ENCODE results near the gene SLC24A3. TPM values are rescaled to one million over a fixed set of nuclear protein-coding genes. Genes with fewer than 3 reads are reported as not detected.

The SLC24A3 gene
- total and polyA plus RNA-seq, 2 of the 13 experiments (the other 11 are each of a cell fraction or from before 2014, with no cell fraction given): not detected

DNA sequence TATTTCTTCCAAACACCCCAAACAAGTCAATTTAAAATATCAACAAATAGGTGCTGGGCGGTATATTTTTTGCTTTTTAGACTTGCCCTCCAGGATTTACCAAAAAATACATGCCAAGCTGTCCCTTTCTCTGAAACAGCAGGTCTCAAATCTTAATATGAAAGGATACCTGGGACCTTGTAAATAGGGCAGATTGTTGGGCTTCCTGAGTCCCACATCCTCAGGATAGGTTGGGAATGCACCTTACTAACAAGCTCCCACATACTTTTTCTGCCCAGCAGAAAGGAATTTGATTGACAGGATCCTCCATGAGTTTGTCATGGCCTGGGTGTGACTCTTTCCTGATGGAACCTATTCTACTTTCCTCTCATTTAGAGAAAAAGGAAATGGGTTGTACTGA is 4.9 kb upstream of the SLC24A3 start (continued):
- TF ChIP-seq ZNF20 (CRISPR knock-in tag; IDR thresholded peaks at IDR 0.05): no peak
- TF ChIP-seq PRPF4 (IDR thresholded peaks at IDR 0.05; ENCODE audit: low read depth, low read length, poor library complexity, severe bottlenecking): no peak
- TF ChIP-seq SAP130 (CRISPR knock-in tag; IDR thresholded peaks at IDR 0.05; ENCODE audit: low read depth): no peak
- TF ChIP-seq ZNF24 (IDR thresholded peaks at IDR 0.05): no peak
- TF ChIP-seq, protein P1, sequence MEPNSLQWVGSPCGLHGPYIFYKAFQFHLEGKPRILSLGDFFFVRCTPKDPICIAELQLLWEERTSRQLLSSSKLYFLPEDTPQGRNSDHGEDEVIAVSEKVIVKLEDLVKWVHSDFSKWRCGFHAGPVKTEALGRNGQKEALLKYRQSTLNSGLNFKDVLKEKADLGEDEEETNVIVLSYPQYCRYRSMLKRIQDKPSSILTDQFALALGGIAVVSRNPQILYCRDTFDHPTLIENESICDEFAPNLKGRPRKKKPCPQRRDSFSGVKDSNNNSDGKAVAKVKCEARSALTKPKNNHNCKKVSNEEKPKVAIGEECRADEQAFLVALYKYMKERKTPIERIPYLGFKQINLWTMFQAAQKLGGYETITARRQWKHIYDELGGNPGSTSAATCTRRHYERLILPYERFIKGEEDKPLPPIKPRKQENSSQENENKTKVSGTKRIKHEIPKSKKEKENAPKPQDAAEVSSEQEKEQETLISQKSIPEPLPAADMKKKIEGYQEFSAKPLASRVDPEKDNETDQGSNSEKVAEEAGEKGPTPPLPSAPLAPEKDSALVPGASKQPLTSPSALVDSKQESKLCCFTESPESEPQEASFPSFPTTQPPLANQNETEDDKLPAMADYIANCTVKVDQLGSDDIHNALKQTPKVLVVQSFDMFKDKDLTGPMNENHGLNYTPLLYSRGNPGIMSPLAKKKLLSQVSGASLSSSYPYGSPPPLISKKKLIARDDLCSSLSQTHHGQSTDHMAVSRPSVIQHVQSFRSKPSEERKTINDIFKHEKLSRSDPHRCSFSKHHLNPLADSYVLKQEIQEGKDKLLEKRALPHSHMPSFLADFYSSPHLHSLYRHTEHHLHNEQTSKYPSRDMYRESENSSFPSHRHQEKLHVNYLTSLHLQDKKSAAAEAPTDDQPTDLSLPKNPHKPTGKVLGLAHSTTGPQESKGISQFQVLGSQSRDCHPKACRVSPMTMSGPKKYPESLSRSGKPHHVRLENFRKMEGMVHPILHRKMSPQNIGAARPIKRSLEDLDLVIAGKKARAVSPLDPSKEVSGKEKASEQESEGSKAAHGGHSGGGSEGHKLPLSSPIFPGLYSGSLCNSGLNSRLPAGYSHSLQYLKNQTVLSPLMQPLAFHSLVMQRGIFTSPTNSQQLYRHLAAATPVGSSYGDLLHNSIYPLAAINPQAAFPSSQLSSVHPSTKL (CRISPR knock-in tag; IDR thresholded peaks at IDR 0.05): no peak
- TF ChIP-seq SP1 (IDR thresholded peaks at IDR 0.05): no peak
- TF ChIP-seq SP1 (CRISPR knock-in tag; IDR thresholded peaks at IDR 0.05): no peak
- TF ChIP-seq ZFP41 (CRISPR knock-in tag; IDR thresholded peaks at IDR 0.05; ENCODE audit: borderline replicate concordance): no peak

DNA sequence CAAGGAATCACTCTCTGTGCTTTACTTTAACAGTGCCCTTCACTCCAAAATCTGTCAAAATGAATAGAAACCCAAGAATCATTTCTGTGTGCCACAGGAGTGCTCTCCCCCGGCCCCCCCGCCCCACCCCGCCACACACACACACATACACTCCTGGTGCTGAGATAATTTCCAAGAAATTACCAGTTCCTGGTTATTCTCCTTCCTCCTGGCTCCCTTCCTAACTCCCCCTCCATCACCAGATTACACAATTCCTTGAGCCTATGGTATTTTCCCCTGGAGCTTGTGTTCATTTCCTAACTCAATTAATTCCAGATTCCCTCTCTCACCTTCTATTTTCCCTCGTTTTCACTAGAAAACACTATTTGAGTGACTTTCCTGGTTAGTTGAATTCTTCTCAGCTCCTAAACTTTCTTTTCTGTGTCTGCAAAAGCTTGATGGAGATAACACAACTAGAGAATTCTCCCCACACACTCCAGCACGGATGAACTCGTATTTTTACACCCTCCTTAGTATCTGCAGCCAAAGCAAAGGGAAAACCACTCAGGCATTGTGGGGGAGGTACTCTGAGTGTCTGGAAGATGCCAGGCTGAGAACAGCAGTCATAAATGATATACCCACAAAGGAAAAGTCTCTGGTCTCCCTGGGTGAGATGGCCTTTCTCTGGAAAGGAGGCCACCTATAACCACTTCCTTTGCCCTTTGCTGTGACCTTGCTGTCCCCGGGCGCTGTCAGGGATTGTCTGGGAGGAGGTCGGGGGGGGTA is 1.9 kb upstream of the SLC24A3 start:
- H3K4me1 ChIP-seq (ENCODE audit: insufficient read depth, low read length): no peaks in the 10 kb centered on the region
- intact Hi-C loops (cut with micrococcal nuclease; ENCODE audit: unreplicated experiment) (no loop called here), in situ Hi-C loops (cut with HindIII; ENCODE audit: extremely low pct_ligation_motif_present, low pct_unique_long_range_greater_than_20kb) (loop anchor here (25.0 kb wide), 1 partner anchor 573 kb away; no protein-coding TSS in a partner anchor)
- no peaks in the 10 kb centered on the region for H4K20me1 ChIP-seq (ENCODE audit: insufficient read depth, low read length)
- H3K4me3 ChIP-seq (replicated peaks in 1 of 3; ENCODE audit: insufficient read depth in 1 of 3, low read depth in 2 of 3, low read length in 3 of 3): no peak overlapping the region
- CTCF ChIA-PET (ENCODE audit: low intra/inter-chr PET ratio, low total read pairs): no interaction called here
- H2AFZ ChIP-seq (ENCODE audit: low read length): no peak overlapping the region
- no TSS peak for BruUV-seq (replicated peaks)
- H3K27ac ChIP-seq (ENCODE audit: extremely low read length, insufficient read depth, low read length): no peak overlapping the region
- under 1% methylated on average over 9 of the region's 9 CpGs for WGBS (ENCODE audit: low lambda C conversion rate)
- no peaks in the 10 kb centered on the region for H3K79me2 ChIP-seq (ENCODE audit: insufficient read depth, low read length)
- ATAC-seq (no peak), FAIRE-seq (no peak), DNase-seq (ENCODE audit: low spot score) (no peak)
- H3K9ac ChIP-seq (ENCODE audit: insufficient read depth, low read depth, low read length): no peak overlapping the region
- H3K9me3 ChIP-seq (ENCODE audit: low read length): no peaks in the 10 kb centered on the region
- POLR2A ChIA-PET: no interaction called here
- H3K4me2 ChIP-seq (ENCODE audit: low read depth, low read length): no peak overlapping the region
- TF ChIP-seq, protein P2, sequence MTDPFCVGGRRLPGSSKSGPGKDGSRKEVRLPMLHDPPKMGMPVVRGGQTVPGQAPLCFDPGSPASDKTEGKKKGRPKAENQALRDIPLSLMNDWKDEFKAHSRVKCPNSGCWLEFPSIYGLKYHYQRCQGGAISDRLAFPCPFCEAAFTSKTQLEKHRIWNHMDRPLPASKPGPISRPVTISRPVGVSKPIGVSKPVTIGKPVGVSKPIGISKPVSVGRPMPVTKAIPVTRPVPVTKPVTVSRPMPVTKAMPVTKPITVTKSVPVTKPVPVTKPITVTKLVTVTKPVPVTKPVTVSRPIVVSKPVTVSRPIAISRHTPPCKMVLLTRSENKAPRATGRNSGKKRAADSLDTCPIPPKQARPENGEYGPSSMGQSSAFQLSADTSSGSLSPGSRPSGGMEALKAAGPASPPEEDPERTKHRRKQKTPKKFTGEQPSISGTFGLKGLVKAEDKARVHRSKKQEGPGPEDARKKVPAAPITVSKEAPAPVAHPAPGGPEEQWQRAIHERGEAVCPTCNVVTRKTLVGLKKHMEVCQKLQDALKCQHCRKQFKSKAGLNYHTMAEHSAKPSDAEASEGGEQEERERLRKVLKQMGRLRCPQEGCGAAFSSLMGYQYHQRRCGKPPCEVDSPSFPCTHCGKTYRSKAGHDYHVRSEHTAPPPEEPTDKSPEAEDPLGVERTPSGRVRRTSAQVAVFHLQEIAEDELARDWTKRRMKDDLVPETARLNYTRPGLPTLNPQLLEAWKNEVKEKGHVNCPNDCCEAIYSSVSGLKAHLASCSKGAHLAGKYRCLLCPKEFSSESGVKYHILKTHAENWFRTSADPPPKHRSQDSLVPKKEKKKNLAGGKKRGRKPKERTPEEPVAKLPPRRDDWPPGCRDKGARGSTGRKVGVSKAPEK (CRISPR knock-in tag; IDR thresholded peaks at IDR 0.05; ENCODE audit: borderline replicate concordance): no peak
- TF ChIP-seq EZH2 (conservative IDR thresholded peaks at IDR 0.05; ENCODE audit: low read depth, low read length): 0 out of 2 replicates have a peak, but pooled peaks have one; percentile 5
- no peaks in the 10 kb centered on the region for H3K36me3 ChIP-seq (replicated peaks in 1 of 2; ENCODE audit: control insufficient read depth in 1 of 2, insufficient read depth in 2 of 2, low read length in 2 of 2)
- peaks cover 17 to 55% of the 10 kb centered on the region in 2 experiments for H3K27me3 ChIP-seq (ENCODE audit: control insufficient read depth in 1 of 2, insufficient read depth in 2 of 2, low read length in 2 of 2)
